IPS-18c (cell line): Measurements from ENCODE around the gene CRIP1.

ENCODE experiments used
- H3K4me3 ChIP-seq: 2 replicates; pipeline ENCODE4 v1.7.0; 2013; ENCODE audit warnings: low read depth, mild to moderate bottlenecking, low read length, moderate library complexity; ENCODE audit not compliant: insufficient read depth
- H3K9me3 ChIP-seq: one replicate; pipeline ENCODE4 v1.6.1; 2013; ENCODE audit warnings: mild to moderate bottlenecking, low read length, moderate library complexity; ENCODE audit not compliant: control insufficient read depth, insufficient read depth

The CRIP1 gene

GRCh38 chr14:105449276-105450122, 37.2 kb upstream of the CRIP1 start:
- Histone ChIP-seq H3K9me3 (no peaks in the 10 kb centered on the region), H3K4me3 (no peak overlapping the region)

DNA sequence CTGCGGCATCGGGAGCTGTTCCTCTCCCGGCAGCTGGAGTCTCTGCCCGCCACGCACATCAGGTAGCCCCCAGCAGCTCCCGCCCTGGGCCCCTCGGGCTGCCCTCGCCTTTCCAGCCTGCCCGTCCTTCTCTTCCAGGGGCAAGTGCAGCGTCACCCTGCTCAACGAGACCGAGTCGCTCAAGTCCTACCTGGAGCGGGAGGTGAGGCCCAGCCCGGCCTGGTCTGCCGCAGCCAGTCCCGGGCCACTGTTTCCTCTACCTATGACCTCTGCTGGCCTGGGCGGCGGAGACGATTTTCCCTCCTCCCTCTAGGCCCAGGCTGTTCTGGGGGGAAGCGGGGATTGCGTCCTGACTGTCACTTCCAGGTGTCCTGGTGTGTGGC, 36.6 kb upstream of the CRIP1 start:
- no peak overlapping the region for H3K4me3 ChIP-seq
- no peaks in the 10 kb centered on the region for H3K9me3 ChIP-seq

GRCh38 chr14:105450864-105451720, 35.6 kb upstream of the CRIP1 start:
- H3K4me3 ChIP-seq, result no peak overlapping the region
- H3K9me3 ChIP-seq, result no peaks in the 10 kb centered on the region

- Histone ChIP-seq H3K9me3 (no peaks in the 10 kb centered on the region), H3K4me3 (no peak overlapping the region)
Measured at GRCh38 chr14:105452963-105453362, 33.7 kb upstream of the CRIP1 start.

DNA sequence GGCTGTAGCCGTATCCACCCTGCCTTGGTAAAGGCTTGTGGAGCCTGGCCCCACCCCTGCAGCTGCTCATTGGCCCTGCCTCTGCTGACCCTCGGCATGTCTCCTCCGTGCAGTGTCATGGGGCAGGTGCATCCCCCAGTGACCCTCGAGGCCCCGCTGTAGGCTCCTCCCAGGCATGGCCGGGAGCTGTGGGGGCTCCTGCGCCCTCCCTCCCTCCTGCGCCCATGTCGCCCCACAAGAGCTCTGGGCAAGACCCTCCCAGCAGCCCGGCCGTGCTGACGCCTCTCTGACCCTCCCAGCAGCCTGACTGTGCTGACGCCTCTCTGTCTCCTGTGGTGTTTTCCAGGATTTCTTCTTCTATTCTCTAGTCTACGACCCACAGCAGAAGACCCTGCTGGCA, 32.8 kb upstream of the CRIP1 start:
- Histone ChIP-seq H3K9me3 (no peaks in the 10 kb centered on the region), H3K4me3 (no peak overlapping the region)

GRCh38 chr14:105455086-105455640, 31.5 kb upstream of the CRIP1 start:
- H3K4me3 ChIP-seq, result no peak overlapping the region

GRCh38 chr14:105455766-105456660, 30.7 kb upstream of the CRIP1 start:
- Histone ChIP-seq H3K4me3 (no peak overlapping the region), H3K9me3 (no peaks in the 10 kb centered on the region)

More at GRCh38 chr14:105455086-105455640, 31.5 kb upstream of the CRIP1 start:
- no peaks in the 10 kb centered on the region for H3K9me3 ChIP-seq

DNA sequence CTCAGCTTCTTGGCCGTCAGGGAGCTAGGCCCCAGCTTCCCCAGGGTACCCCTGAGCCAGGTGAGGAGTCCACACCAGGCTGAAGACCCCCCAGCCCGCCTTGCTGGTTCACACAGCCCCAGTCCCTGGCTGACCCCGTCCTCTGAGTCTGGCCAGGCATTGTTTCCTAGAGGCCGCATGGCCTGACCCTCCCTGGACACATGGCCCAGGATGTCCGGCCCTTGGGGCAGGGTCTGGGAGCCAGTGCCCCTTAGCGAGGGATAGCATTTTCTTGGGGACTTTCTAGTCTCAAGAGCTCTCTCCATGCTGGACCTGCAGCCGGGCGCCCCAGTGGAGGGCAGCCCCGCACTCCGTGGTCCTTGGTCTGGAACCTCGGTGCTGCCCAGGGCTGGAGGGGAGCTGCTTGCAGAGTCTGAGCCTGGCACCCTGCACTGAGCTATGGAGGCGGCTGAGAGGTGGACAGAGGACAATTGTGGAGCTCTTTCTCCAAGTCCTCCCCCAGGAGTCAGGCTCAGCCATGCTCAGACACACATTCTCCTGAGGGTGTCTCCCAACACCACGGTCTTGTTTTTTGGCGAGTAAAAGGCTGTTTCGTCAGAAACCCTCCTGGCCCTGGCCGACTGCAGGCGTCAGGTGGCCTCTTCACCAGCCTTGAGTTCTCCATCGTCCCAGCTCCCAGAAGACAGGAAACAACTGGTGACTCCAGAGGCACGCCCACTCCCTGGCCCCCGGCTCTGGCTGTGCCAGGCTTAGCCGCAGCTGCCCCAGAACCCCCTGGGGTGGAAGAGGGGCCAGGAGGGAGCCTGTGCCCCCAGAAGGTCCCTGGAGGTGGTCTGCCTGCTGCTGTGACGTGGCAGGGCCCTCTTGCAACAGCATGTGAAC, 29.7 kb upstream of the CRIP1 start:
- Histone ChIP-seq H3K9me3 (no peaks in the 10 kb centered on the region), H3K4me3 (no peak overlapping the region)

- Histone ChIP-seq H3K4me3 (no peak overlapping the region), H3K9me3 (no peaks in the 10 kb centered on the region)
Measured at GRCh38 chr14:105458010-105458409, 28.7 kb upstream of the CRIP1 start.

- H3K4me3 ChIP-seq, result no peak overlapping the region
- H3K9me3 ChIP-seq, result no peaks in the 10 kb centered on the region
Measured at GRCh38 chr14:105458571-105458970, 28.1 kb upstream of the CRIP1 start.

GRCh38 chr14:105460116-105460515, 26.6 kb upstream of the CRIP1 start:
- H3K9me3 ChIP-seq, result no peaks in the 10 kb centered on the region

GRCh38 chr14:105460616-105461015, 26.1 kb upstream of the CRIP1 start:
- no peak overlapping the region for H3K4me3 ChIP-seq
- H3K9me3 ChIP-seq, result no peaks in the 10 kb centered on the region

More at GRCh38 chr14:105460116-105460515, 26.6 kb upstream of the CRIP1 start:
- no peak overlapping the region for H3K4me3 ChIP-seq

GRCh38 chr14:105461903-105462302, 24.8 kb upstream of the CRIP1 start:
- no peak overlapping the region for H3K4me3 ChIP-seq
- H3K9me3 ChIP-seq, result no peaks in the 10 kb centered on the region

DNA sequence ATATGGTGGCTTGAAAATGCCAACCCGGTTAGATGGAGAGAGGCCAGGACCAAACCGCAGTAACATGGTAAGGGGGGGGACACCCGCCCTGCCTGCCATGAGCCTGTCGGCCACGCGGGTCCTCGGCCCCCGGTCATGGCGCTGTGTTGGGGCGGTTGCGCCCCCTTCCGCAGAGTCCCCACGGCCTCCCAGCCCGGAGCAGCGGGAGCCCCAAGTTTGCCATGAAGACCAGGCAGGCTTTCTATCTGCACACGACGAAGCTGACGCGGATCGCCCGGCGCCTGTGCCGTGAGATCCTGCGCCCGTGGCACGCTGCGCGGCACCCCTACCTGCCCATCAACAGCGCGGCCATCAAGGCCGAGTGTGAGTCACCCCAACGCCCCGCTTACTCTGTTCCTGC, 22.2 kb upstream of the CRIP1 start:
- no peak overlapping the region for H3K4me3 ChIP-seq
- no peaks in the 10 kb centered on the region for H3K9me3 ChIP-seq

- Histone ChIP-seq H3K4me3 (no peak overlapping the region), H3K9me3 (no peaks in the 10 kb centered on the region)
Measured at GRCh38 chr14:105465209-105466031, 21.3 kb upstream of the CRIP1 start.
